ENCODE measurements around the gene MAMDC2. TPM values are rescaled to one million over a fixed set of nuclear protein-coding genes. Genes with fewer than 3 reads are reported as not detected.

Gene MAMDC2
- polyA plus RNA-seq, 1 experiment, result 10.4 TPM

- H3K4me3 ChIP-seq (ENCODE audit: low read depth, low read length), result no peak overlapping the region
- POLR2A ChIA-PET, result no interaction called here
- CTCF ChIA-PET, result interaction anchor here (1.4 kb wide), 1 partner anchor 9 kb away, joined by 7 read pairs; no protein-coding TSS in a partner anchor
These were observed 61.5 kb downstream of the MAMDC2 start for GRCh38 chr9:70105147-70105546.

DNA sequence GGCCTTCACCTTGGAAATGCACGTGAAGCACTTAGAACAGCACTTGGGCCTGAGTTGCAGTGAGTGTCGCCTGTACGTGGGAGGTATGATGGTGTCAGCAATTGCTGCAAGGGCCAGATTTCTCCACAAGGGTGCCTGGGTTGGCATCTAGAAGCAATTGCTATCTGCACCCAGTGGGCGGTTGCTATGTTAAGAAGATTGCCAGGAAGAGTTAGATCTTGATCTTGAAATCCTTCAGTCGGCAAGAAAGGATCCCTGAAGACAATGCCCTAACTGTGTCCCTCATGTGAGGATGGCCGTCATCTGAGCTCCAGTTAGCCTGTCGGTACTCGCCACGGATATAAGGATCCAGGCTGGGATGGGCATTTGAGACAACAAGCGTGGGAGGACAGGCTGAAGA is 62.9 kb downstream of the MAMDC2 start:
- CTCF ChIA-PET, result interaction anchor here (0.9 kb wide), 1 partner anchor 13 kb away, joined by 3 read pairs; no protein-coding TSS in a partner anchor

More at GRCh38 chr9:70105147-70105546, 61.5 kb downstream of the MAMDC2 start:
- no peak for TF ChIP-seq CTCF (IDR thresholded peaks at IDR 0.05; ENCODE audit: low read depth, low read length)
- Histone ChIP-seq H3K27me3 (ENCODE audit: control insufficient read depth, insufficient read depth, low read length) (no peaks in the 10 kb centered on the region), H3K27ac (ENCODE audit: low read depth, low read length) (no peak overlapping the region), H3K9me3 (ENCODE audit: control insufficient read depth, insufficient read depth, low read length) (0 out of 2 replicates have a peak, but pooled peaks cover 3% of the 10 kb centered on the region)
- no peak for DNase-seq (ENCODE audit: low read depth, low spot score)

DNA sequence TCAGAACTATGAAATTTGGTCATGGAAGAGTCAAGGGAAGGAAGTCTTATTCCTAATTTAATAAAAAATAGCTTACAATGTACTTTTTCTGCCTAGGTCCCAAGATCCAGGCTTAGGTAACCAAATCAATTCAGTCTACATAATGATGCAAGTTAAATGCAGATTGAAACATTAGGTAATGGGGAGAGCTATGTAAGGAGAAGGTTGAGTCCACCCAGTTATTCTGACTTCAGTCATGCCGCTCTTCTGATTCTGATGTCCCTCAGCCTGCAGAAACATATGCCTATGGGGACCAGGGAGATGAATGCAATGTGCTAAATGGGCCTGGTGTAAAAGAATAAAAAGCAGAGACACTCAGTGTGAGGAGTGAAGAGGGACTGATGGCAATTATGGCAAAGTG is 63.9 kb downstream of the MAMDC2 start:
- Histone ChIP-seq H3K9me3 (ENCODE audit: control insufficient read depth, insufficient read depth, low read length) (0 out of 2 replicates have a peak, but pooled peaks cover 3% of the 10 kb centered on the region), H3K27ac (ENCODE audit: low read depth, low read length) (no peak overlapping the region), H3K27me3 (ENCODE audit: control insufficient read depth, insufficient read depth, low read length) (no peaks in the 10 kb centered on the region), H3K4me3 (ENCODE audit: low read depth, low read length) (no peak overlapping the region)
- no peak for DNase-seq (ENCODE audit: low read depth, low spot score)
- TF ChIP-seq CTCF (IDR thresholded peaks at IDR 0.05; ENCODE audit: low read depth, low read length), result no peak
- POLR2A ChIA-PET, result no interaction called here
- CTCF ChIA-PET, result interaction anchor here (0.7 to 8.7 kb wide), 3 partner anchors 86 to 495 kb away, joined by 3 to 213 read pairs (median 5); no protein-coding TSS in a partner anchor

More for the DNA sequence above, 62.9 kb downstream of the MAMDC2 start:
- Histone ChIP-seq H3K27me3 (ENCODE audit: control insufficient read depth, insufficient read depth, low read length) (no peaks in the 10 kb centered on the region), H3K27ac (ENCODE audit: low read depth, low read length) (no peak overlapping the region), H3K9me3 (ENCODE audit: control insufficient read depth, insufficient read depth, low read length) (0 out of 2 replicates have a peak, but pooled peaks cover 3% of the 10 kb centered on the region), H3K4me3 (ENCODE audit: low read depth, low read length) (no peak overlapping the region)
- POLR2A ChIA-PET, result no interaction called here
- TF ChIP-seq CTCF (IDR thresholded peaks at IDR 0.05; ENCODE audit: low read depth, low read length), result no peak
- no peak for DNase-seq (ENCODE audit: low read depth, low spot score)

- POLR2A ChIA-PET, result no interaction called here
- CTCF ChIA-PET, result interaction anchor here (0.7 to 8.7 kb wide), 5 partner anchors 30 to 494 kb away, joined by 3 to 213 read pairs (median 3); no protein-coding TSS in a partner anchor
- peak; percentile 18; the same call in 1 of the 2 replicates for TF ChIP-seq CTCF (IDR thresholded peaks at IDR 0.05; ENCODE audit: low read depth, low read length)
- no peaks in the 10 kb centered on the region for H3K27me3 ChIP-seq (ENCODE audit: control insufficient read depth, insufficient read depth, low read length)
- H3K4me3 ChIP-seq (ENCODE audit: low read depth, low read length), result no peak overlapping the region
- H3K27ac ChIP-seq (ENCODE audit: low read depth, low read length), result no peak overlapping the region
- 0 out of 2 replicates have a peak, but pooled peaks cover 3% of the 10 kb centered on the region for H3K9me3 ChIP-seq (ENCODE audit: control insufficient read depth, insufficient read depth, low read length)
- no peak for DNase-seq (ENCODE audit: low read depth, low spot score)
These were observed 64.5 kb downstream of the MAMDC2 start for GRCh38 chr9:70108181-70108580.

- DNase-seq (ENCODE audit: low read depth, low spot score), result no peak
- no peak overlapping the region for H3K27ac ChIP-seq (ENCODE audit: low read depth, low read length)
- ChIA-PET POLR2A (interaction anchor here (0.5 to 1.1 kb wide), 2 partner anchors 67 to 1409 kb away, joined by 4 to 5 read pairs; partner anchors contain the start of gene MAMDC2), CTCF (interaction anchor here (0.6 to 8.7 kb wide), 46 partner anchors 9 to 688 kb away, joined by 3 to 213 read pairs (median 4); no protein-coding TSS in a partner anchor)
- TF ChIP-seq CTCF (IDR thresholded peaks at IDR 0.05; ENCODE audit: low read depth, low read length), result no peak
- no peak overlapping the region for H3K4me3 ChIP-seq (ENCODE audit: low read depth, low read length)
- no peaks in the 10 kb centered on the region for H3K9me3 ChIP-seq (ENCODE audit: control insufficient read depth, insufficient read depth, low read length)
- no peaks in the 10 kb centered on the region for H3K27me3 ChIP-seq (ENCODE audit: control insufficient read depth, insufficient read depth, low read length)
These were observed 66.8 kb downstream of the MAMDC2 start for GRCh38 chr9:70110194-70111041.
